ENCODE data around the gene ANKRD29.

ANKRD29 gene

DNA sequence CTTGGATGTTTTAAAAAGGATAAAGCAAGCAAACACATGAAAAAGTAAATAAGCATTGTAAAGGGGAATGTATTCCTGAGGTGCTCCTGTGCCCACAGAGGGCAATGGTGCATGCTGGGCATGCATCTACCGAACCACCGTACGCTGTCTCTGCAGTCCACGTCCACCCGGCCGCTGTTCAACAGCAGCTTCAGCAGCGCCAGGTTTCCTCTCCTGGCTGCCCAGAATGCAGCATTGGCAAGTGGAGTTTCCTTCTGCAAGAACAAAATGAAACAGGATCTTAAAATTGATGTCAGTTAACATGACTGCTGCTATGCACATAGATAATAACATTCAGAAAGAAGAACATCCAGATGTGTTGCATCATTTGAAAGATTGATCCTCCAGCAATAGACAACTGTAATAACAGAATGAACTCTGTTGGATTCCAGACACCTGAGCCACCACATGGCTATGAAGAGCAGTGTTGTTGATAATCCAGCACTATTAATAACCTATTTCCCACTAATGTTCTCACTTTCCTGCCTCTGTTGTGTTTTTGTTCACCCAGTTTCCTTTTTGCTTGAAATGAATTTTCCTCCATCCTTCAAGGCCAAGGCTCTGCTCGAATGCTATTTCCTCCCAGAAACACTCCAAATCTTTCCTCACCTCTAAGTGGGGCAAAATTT, 13.6 kb downstream of the ANKRD29 start:
- in situ Hi-C loops (cut with HindIII; ENCODE audit: low sequenced_read_pairs): no loop called here
- TF ChIP-seq, protein P1, sequence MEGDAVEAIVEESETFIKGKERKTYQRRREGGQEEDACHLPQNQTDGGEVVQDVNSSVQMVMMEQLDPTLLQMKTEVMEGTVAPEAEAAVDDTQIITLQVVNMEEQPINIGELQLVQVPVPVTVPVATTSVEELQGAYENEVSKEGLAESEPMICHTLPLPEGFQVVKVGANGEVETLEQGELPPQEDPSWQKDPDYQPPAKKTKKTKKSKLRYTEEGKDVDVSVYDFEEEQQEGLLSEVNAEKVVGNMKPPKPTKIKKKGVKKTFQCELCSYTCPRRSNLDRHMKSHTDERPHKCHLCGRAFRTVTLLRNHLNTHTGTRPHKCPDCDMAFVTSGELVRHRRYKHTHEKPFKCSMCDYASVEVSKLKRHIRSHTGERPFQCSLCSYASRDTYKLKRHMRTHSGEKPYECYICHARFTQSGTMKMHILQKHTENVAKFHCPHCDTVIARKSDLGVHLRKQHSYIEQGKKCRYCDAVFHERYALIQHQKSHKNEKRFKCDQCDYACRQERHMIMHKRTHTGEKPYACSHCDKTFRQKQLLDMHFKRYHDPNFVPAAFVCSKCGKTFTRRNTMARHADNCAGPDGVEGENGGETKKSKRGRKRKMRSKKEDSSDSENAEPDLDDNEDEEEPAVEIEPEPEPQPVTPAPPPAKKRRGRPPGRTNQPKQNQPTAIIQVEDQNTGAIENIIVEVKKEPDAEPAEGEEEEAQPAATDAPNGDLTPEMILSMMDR (IDR thresholded peaks at IDR 0.05; ENCODE audit: low read depth, low read length): no peak
- H3K4me3 ChIP-seq (ENCODE audit: low read depth, low read length): no peak overlapping the region
- no peak for DNase-seq (ENCODE audit: low read depth, low spot score)

DNA sequence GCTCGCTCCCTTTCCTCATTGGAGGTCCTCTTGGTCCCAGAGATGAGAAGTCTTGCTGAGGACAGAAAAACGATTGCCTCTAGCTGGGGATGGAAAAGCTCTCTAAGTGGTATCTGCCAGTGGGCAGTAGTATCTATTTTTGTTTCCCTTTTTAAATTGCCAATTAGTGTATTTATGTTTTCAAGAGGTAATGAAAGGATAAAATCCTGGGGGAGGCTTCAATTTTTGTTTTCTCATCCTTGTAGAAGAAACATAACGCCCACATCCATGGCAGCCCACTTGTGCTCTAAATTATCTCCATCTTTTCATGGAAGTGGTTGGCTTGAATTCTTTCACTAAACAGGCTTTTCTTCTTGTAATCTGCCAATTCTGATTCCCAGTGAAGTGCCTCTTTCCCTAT, 14.3 kb downstream of the ANKRD29 start:
- no peak overlapping the region for H3K4me3 ChIP-seq (ENCODE audit: low read depth, low read length)
- TF ChIP-seq, protein P1 (IDR thresholded peaks at IDR 0.05; ENCODE audit: low read depth, low read length): no peak
- no peak for DNase-seq (ENCODE audit: low read depth, low spot score)
- in situ Hi-C loops (cut with HindIII; ENCODE audit: low sequenced_read_pairs): no loop called here

DNA sequence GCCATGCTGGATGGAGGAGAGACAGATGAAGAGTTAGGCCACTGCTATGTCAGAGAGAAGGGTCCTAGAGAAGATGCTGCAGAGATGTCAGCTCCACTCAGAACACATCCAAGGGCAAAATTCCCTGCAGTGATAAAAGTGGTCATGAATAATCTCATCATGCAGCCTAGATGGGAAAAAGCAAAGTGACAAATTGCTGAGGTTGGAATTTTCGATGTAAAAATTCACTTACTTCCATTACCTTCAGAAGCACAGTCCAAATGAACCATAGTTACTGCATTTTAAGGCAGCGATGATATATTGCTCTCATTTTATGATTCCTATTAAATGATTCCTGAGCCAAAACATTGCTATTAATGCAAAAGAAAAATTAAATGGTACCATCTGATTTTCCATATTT, 16.4 kb downstream of the ANKRD29 start:
- no peak for DNase-seq (ENCODE audit: low read depth, low spot score)
- H3K4me3 ChIP-seq (ENCODE audit: low read depth, low read length): no peak overlapping the region
- TF ChIP-seq, protein P1 (IDR thresholded peaks at IDR 0.05; ENCODE audit: low read depth, low read length): no peak
- in situ Hi-C loops (cut with HindIII; ENCODE audit: low sequenced_read_pairs): no loop called here

DNA sequence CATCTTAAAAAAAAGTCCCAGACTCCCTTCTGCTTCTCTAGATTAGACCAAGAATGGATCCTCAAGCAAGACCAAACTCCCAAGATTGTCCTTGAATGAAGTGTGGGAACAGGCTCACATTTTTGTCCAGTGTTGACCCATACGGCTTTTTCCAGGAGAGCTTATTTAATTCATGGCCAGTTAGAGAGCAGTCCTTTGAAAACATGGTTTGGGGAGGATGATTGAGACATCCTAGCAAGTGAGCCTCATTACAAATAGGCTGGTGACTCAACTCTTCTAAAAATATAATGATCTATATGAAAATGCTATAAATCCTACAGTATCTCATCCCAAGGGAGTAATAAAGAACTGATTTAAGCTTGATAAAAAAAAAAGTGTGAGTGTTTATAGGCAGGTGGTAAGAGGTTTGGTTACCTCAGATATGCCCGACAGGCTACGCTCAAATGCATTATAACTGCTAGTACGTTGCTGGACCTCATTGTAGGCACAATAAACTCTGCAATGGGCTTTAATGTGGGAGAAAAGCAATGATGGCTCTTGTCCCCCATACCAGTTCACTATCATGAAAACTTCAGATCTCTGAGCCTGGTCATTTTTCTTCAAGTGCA, 17.0 kb downstream of the ANKRD29 start:
- TF ChIP-seq, protein P1 (IDR thresholded peaks at IDR 0.05; ENCODE audit: low read depth, low read length): no peak
- no peak for DNase-seq (ENCODE audit: low read depth, low spot score)
- H3K4me3 ChIP-seq (ENCODE audit: low read depth, low read length): no peak overlapping the region
- in situ Hi-C loops (cut with HindIII; ENCODE audit: low sequenced_read_pairs): no loop called here

DNA sequence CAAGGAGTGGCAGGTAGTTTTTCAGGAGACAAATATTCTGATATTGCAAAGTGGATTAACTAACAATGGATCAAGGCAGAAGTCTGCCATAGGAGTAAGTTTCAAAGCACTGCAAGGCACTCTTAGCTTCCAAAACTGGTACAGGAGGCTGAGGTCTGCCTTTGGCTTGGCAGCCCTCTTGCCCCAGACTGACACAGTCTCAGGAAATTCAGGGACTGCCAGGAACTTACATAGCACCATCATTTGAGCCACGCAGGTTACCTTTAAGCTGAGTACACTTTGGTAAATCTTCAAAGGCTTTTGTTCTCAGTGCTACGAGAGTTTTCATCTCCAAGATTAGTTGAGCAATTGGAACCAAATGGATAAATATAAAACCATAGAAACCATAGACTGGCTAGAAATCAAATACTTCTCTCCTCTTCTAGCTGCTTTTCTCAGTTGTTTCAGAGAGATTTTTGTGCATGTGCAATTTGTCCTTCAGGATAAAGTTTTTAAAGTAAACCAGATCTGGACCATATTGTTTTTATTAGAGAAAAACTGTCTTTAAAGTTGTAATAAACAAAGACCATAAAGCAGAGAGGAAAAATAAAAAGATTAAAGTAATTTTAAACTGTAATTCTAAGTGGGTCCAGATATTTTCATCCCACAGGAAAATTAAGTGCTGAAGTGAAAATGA, 18.8 kb downstream of the ANKRD29 start:
- no peak overlapping the region for H3K4me3 ChIP-seq (ENCODE audit: low read depth, low read length)
- no peak for DNase-seq (ENCODE audit: low read depth, low spot score)
- TF ChIP-seq, protein P1 (IDR thresholded peaks at IDR 0.05; ENCODE audit: low read depth, low read length): no peak
- in situ Hi-C loops (cut with HindIII; ENCODE audit: low sequenced_read_pairs): no loop called here

DNA sequence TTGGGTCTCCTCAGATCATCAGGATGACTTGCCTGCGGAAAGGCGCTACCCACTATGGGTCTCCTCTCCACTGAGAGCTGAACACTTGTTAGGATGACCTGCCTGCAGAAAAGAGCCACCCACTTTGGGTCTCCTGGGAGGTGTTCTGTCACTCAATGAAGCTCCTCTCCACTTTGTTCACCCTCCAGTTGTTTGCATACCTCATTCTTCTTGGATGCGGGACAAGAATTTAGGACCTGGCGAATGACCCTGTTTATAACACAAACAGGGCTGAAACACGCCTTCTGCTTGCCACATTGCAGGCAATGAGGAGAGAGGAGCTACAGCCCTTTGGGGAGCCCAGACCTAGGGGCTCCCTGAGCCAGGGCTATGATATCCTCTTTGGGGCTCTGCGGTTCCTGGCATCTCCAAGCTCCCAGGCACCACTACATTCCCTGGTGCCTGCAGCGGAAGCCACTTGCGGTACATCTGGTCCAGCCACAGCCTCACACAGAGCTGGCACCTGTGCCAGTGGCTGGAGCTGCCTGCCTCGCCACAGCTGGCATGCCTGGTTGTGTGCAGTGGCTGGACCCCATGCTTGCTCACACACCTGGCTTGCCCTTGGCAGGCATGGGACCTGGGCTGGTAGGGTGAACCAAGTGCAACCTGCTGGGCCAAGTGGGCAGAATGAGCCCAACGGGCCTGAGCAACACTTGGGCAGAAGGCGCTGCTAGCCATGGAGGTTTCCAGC, 20.6 kb downstream of the ANKRD29 start:
- TF ChIP-seq, protein P1 (IDR thresholded peaks at IDR 0.05; ENCODE audit: low read depth, low read length): no peak
- in situ Hi-C loops (cut with HindIII; ENCODE audit: low sequenced_read_pairs): no loop called here
- no peak for DNase-seq (ENCODE audit: low read depth, low spot score)
- H3K4me3 ChIP-seq (ENCODE audit: low read depth, low read length): no peak overlapping the region
